Kidney (tissue), 14 donors: Measurements from ENCODE around the gene TRPV5. TPM values are rescaled to one million over a fixed set of nuclear protein-coding genes. Genes with fewer than 3 reads are reported as not detected.

Experiments used
- DNase-seq, 5 donors: peaks; one replicate each; pipeline ENCODE4 v3.0.0-alpha.2; 2013 to 2020
- FAIRE-seq: peaks from 2 replicates; lab custom pipeline; 2012; peaks lifted over from hg19 to GRCh38; lab: Jason Lieb, UNC
- H3K27ac ChIP-seq, 2 donors: one replicate each; pipeline ENCODE4 v1.7.0; 2013; ENCODE audit warnings: low read depth in 2 of 2, low read length in 2 of 2, inconsistent platforms in 1 of 2
- H3K27me3 ChIP-seq: one replicate; pipeline ENCODE4 v1.7.1; 2013; ENCODE audit warnings: low read length, inconsistent platforms; ENCODE audit not compliant: control insufficient read depth, insufficient read depth
- H3K36me3 ChIP-seq, 3 donors: one replicate each; pipeline versions ENCODE4 v1.7.0 to v1.7.1; 2013; ENCODE audit warnings: low read length in 3 of 3, control low read depth in 1 of 3, inconsistent platforms in 1 of 3; ENCODE audit not compliant: insufficient read depth in 3 of 3, control insufficient read depth in 2 of 3
- H3K4me1 ChIP-seq, 3 donors: one replicate each; pipeline versions ENCODE4 v1.7.0 to v1.7.1; 2013; ENCODE audit warnings: low read length in 3 of 3, inconsistent platforms in 1 of 3, low read depth in 1 of 3; ENCODE audit not compliant: control insufficient read depth in 2 of 3, insufficient read depth in 2 of 3
- H3K4me3 ChIP-seq, 3 donors: one replicate each; pipeline versions ENCODE4 v1.7.0 to v1.8.1; 2013; ENCODE audit warnings: low read length in 3 of 3, control low read depth in 1 of 3, inconsistent platforms in 1 of 3
- H3K9ac ChIP-seq, 3 donors: one replicate each; pipeline versions ENCODE4 v1.7.0 to v1.7.1; 2013; ENCODE audit warnings: low read length in 3 of 3, control low read depth in 1 of 3, inconsistent platforms in 1 of 3
- H3K9me3 ChIP-seq, 3 donors: one replicate each; pipeline versions ENCODE4 v1.7.0 to v1.7.1; 2013; ENCODE audit warnings: low read length in 3 of 3, control low read depth in 1 of 3, inconsistent platforms in 1 of 3; ENCODE audit not compliant: control insufficient read depth in 2 of 3, insufficient read depth in 1 of 3
- intact Hi-C: fragments of 100-400 bp; cut with DNase I; formaldehyde crosslinking; loops from one replicate; pipeline ENCODE4 v1.11.1; 2022
- polyA plus RNA-seq: library from polyadenylated mRNA; stranded (reverse); fragments of 350-450 nt; fragmentation: Illumina TruSeq; extraction: RNeasy Lipid Tissue Mini Kit (QIAGEN cat#74804); gene quantifications from one replicate; pipeline ENCODE4 v1.2.3, GENCODE V29; 2014; ENCODE audit warnings: low read depth, low replicate concordance; ENCODE audit not compliant: insufficient read depth
- total RNA-seq: library from RNA; stranded (reverse); fragmentation: NEBNext Ultra II Directional; extraction: Animal tissue kit (Norgen Biotek cat#: 25700); gene quantifications from one replicate; pipeline ENCODE4 v1.2.1, GENCODE V29; 2021
- TF ChIP-seq, protein P1 (sequence below): IDR thresholded peaks from 3 replicates; pipeline ENCODE4 v1.5.1; 2012; ENCODE audit warnings: mild to moderate bottlenecking, moderate library complexity, borderline replicate concordance; ENCODE audit not compliant: insufficient read depth; ENCODE audit errors: extremely low read depth
- donor health status: control.
- donor health status: control.
- donor health status: control.
- donor health status: control.
- donor health status: control.
- donor health status: DM: yes; HTN: yes; CAD: no.
- donor health status: Normal renal cell carcinoma (clear cell type).

The TRPV5 gene
- total and polyA plus RNA-seq, 2 donors from 2014 or later = 1.3 to 1.4 TPM

DNA sequence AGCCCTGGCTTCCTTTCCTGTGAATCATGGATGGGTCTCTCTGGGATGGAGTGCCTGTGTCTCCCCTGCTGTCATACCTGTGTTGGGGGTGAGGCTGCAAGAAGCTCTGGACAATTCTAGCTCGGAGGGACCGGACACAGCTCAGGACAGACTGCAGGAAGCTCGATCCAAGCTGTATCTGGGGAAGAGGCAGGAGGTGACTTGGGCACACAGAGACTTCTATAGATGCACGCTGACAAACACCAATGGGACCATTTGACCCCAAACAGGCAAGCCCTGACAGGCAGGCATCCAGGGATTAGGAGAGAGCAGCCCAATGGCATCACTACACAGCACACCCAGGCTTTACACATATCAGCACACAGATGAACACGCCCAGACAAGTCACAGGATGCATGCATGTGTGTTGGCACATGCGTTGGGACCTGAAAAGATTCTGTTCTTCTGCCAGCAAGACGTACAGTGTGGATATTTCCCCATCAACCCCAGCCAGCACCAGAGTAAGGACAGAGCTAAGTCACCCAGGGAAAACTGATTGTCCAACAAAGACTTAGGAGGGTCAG, 10.2 kb upstream of the TRPV5 start:
- FAIRE-seq (no peak), DNase-seq (no peak)
- H3K4me1 ChIP-seq = no peaks in the 10 kb centered on the region
- no peaks in the 10 kb centered on the region for H3K27me3 ChIP-seq
- no peaks in the 10 kb centered on the region for H3K36me3 ChIP-seq
- TF ChIP-seq, protein P1, sequence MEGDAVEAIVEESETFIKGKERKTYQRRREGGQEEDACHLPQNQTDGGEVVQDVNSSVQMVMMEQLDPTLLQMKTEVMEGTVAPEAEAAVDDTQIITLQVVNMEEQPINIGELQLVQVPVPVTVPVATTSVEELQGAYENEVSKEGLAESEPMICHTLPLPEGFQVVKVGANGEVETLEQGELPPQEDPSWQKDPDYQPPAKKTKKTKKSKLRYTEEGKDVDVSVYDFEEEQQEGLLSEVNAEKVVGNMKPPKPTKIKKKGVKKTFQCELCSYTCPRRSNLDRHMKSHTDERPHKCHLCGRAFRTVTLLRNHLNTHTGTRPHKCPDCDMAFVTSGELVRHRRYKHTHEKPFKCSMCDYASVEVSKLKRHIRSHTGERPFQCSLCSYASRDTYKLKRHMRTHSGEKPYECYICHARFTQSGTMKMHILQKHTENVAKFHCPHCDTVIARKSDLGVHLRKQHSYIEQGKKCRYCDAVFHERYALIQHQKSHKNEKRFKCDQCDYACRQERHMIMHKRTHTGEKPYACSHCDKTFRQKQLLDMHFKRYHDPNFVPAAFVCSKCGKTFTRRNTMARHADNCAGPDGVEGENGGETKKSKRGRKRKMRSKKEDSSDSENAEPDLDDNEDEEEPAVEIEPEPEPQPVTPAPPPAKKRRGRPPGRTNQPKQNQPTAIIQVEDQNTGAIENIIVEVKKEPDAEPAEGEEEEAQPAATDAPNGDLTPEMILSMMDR = no peak
- no peaks in the 10 kb centered on the region for H3K9me3 ChIP-seq
- H3K9ac ChIP-seq = no peak overlapping the region
- H3K4me3 ChIP-seq = no peak overlapping the region
- intact Hi-C loops = no loop called here
- H3K27ac ChIP-seq = no peak overlapping the region

DNA sequence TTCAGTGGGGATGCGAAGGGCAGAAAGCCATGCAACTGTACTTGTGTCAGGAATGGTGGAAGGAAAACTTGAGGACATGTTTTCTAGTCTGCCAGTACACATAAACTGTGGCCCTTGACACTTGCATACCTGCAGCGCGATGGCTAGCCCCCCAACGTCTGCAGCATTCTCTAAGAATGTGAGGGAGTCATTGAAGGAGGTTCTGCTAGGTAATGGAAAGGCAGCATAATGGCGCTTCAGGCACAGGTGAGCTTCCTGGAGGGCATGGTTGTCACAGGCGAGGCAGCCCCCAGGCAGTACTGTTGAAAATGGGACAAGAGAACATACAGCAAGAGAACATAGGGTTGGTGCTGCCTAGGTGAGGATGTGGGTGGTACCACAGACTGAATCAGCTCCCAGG, 9.2 kb upstream of the TRPV5 start:
- FAIRE-seq (no peak), DNase-seq (no peak)
- intact Hi-C loops = no loop called here
- Histone ChIP-seq H3K27me3 (no peaks in the 10 kb centered on the region), H3K4me1 (peaks cover 0 to 2% (median 0%) of the 10 kb centered on the region in 3 donors), H3K36me3 (no peaks in the 10 kb centered on the region), H3K4me3 (no peak overlapping the region), H3K9me3 (no peaks in the 10 kb centered on the region), H3K27ac (no peak overlapping the region), H3K9ac (no peak overlapping the region)
- TF ChIP-seq, protein P1 = no peak

DNA sequence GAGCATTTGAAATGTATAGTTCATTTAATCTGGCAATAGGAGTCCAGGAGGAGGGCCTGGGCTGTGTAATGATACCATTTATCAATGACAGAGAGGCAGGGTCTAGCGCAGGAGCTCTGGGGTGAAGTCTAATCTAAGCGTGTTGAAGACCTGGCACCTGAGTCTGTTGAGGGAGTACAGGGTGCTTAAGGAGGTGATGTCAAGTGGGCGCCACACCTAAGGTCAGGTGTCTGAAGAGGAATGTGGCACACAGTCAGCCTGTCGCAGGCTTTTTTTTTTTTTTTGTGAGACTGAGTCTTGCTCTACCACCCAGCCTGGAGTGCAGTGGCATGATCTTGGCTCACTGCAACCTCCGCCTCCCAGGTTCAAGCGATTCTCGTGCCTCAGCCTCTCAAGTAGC, 8.0 kb upstream of the TRPV5 start:
- Histone ChIP-seq H3K27me3 (no peaks in the 10 kb centered on the region), H3K36me3 (no peaks in the 10 kb centered on the region), H3K9me3 (no peaks in the 10 kb centered on the region), H3K27ac (no peak overlapping the region), H3K4me3 (no peak overlapping the region), H3K4me1 (peaks cover 0 to 2% (median 0%) of the 10 kb centered on the region in 3 donors), H3K9ac (no peak overlapping the region)
- FAIRE-seq = no peak
- DNase-seq = no peak
- intact Hi-C loops = no loop called here
- TF ChIP-seq, protein P1 = no peak
